GM19455 (cell line): Measurements from ENCODE around the gene ARHGEF1.
A peak's percentile ranks its signal among the peaks of the same experiment; 100 is the strongest.

ENCODE experiments used
- ATAC-seq: cut with Tn5 transposase; IDR thresholded peaks from one replicate; pipeline ENCODE4 v1.9.1; 2021; ENCODE audit not compliant: unreplicated experiment

The ARHGEF1 gene, protein sequence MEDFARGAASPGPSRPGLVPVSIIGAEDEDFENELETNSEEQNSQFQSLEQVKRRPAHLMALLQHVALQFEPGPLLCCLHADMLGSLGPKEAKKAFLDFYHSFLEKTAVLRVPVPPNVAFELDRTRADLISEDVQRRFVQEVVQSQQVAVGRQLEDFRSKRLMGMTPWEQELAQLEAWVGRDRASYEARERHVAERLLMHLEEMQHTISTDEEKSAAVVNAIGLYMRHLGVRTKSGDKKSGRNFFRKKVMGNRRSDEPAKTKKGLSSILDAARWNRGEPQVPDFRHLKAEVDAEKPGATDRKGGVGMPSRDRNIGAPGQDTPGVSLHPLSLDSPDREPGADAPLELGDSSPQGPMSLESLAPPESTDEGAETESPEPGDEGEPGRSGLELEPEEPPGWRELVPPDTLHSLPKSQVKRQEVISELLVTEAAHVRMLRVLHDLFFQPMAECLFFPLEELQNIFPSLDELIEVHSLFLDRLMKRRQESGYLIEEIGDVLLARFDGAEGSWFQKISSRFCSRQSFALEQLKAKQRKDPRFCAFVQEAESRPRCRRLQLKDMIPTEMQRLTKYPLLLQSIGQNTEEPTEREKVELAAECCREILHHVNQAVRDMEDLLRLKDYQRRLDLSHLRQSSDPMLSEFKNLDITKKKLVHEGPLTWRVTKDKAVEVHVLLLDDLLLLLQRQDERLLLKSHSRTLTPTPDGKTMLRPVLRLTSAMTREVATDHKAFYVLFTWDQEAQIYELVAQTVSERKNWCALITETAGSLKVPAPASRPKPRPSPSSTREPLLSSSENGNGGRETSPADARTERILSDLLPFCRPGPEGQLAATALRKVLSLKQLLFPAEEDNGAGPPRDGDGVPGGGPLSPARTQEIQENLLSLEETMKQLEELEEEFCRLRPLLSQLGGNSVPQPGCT

DNA sequence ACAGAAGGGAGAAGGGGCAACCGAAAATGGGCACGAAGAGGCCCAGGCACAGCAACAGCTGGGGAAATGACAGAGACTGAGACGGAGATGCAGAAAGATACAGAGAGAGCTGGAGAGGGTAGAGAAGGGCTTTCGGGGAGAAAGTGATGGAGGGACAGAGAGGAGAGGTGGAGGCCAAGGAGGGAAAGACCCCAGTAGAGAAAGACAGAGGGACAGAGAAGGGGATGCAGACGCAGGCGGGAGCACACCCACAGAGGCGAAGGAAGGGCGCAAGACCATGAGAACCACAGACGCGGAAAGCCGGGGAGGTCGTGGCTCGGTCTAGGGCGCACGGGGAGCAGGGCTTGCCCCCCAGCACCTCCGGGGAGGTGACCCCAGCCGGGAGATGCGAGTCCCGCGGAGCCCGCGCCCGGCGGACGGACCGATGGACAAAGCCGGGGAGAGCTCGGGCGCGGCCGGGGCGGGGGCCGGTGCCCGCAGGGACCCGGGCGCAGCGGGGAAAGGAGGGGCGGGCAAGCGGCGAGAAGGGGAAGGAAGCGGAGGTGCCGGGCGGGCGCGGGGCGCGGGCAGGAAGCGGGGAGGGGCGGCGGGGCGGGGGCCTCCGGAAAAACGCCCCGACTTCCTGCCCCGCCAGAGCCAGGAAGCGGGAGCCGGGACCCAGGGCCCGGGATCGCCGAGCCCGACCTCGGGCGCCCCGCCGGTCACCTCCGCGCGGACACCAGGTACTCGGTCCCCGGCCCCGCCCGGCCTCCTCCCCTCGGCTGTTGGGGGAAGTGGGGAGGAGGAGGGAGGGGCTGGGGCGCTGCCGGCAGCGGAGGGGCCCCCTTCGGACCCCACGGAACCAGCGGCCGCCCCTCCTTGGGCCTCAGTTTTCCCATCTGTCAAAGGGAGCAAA is at the start of gene ARHGEF1:
Gene ARHGEF1 (plus strand): TSS at position 617 of the 895 bp plus-strand sequence. CDS start 4,899 bp downstream, outside the sequence.
- ATAC-seq: no peak

DNA sequence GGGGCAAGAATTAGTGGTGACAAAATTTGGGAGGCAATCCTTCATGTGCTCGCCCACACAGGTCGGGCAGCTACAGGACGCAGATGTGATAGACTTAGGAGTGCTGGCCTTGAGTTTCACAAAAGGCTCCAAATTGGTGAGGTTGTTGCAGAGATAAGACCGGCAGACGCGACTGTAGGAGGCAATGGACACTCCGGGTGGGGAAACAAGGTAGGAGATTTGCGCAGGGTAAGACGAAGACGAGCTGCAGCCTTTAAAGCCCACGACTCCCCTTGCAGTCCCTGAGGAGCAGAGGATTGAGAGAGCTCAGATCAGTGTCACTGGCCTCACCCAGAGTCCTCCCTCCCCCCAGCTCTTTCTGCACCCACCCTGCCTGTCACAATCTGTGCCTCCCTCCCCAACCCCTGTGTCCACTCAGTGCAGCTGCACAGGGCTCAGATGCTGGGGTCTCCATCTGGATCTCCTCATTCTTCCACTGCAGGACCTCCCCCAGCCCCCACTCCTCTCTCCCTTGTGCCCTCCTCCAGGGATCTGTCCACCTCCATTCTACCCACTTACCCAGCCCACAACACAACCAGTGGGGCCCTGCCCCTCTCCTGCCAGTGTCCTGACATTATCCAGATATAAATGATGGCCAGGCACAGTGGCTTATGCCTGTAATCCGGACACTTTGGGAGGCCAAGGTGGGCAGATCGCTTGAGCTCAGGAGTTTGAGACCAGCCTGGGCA is 44.8 kb upstream of the ARHGEF1 start:
- no peak for ATAC-seq

DNA sequence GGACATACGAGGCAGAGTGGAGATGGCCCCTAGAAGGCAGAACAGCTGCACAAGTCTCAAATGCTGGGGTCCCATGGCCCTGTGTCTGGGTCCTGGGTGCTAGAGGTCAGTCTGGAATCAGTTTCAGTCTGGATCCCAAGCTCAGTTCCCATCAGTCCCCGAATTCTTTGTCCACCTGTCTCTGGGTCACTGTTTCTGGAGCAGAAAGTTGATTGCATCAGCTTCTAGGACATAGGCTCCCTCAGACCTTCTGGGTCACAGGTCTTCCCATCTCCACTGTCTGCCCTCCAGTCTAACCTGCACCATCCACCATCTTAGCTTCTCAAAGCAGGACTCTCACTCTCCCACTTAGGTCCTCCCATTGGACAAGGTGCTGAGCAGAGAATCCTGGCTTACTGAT is 43.8 kb upstream of the ARHGEF1 start:
- no peak for ATAC-seq

DNA sequence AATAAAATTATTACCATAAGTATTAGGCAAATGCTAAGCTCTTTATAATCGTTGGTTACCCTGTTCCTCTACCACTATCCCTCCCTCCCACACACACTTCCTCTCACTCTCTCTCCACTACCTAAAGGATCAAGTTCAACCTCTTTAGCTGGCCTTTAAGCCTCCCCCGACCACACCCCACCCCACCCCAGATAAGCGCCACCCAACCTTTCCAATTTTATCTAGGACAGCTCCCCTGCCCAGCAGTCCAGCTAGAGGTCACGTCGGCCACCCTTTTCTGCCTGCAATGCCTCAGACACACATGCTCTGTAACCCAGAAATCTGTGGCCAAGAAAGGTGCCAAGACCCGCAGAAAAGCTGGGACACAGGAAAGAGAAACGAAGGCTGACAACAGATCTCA is 39.6 kb upstream of the ARHGEF1 start:
- no peak for ATAC-seq

DNA sequence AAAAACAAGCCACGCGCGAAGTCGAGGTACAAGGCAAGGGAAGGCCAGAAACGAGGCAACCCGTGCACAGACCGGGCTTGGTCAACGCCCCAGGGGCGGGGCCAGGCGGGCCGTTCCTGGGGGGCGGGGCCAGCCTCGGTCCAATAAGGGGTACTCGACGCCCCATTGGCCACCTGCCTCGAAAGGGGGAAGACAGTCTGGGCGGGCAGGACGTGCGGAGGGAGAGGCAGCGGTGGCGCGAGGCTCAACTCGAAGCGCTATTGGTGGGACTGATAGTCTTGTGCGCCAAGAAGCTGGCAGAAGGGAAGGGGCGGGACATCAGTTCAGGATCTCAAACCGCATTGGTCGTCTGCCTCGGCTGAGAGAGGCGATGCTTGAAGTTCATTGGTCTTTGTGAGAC is 38.4 kb upstream of the ARHGEF1 start, which contains the start of gene LYPD4:
Gene LYPD4 (minus strand): TSS at position 83 of the 400 bp plus-strand sequence. CDS start 5,398 bp downstream, outside the sequence.
- no peak for ATAC-seq

DNA sequence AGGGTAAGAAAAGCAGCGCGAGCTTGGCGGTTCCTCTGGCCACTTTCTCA is 38.2 kb upstream of the ARHGEF1 start, which contains the start of gene DMRTC2:
Gene DMRTC2 (plus strand): TSS at position 42 of the 50 bp plus-strand sequence. CDS start 2,387 bp downstream, outside the sequence.
- no peak for ATAC-seq

DNA sequence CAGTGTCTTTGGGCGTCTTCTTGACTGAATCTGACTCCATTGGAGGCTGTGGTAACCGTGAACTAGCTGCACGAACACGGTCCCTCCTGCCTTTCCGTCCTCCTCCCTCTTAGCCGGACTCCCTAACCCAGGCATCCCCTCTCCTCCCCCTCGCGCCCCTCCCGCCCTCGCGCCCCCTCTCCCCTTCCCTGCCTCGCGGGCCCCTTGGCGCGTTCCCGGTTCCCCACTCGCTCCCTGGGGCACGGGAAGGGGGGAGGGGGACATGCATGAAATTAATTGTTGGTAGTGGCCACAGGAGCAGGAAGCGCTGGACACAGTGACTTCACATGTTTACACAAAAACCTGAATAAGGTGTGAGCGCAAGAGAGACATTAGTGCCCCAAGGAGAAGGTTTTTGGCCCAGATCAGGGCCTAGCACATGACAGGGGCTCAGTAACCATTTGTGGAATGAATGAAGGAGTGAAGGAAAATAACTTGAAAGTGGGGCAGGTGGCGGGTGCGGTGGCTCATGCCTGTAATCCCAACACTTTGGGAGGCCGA is 37.9 kb upstream of the ARHGEF1 start:
- no peak for ATAC-seq

DNA sequence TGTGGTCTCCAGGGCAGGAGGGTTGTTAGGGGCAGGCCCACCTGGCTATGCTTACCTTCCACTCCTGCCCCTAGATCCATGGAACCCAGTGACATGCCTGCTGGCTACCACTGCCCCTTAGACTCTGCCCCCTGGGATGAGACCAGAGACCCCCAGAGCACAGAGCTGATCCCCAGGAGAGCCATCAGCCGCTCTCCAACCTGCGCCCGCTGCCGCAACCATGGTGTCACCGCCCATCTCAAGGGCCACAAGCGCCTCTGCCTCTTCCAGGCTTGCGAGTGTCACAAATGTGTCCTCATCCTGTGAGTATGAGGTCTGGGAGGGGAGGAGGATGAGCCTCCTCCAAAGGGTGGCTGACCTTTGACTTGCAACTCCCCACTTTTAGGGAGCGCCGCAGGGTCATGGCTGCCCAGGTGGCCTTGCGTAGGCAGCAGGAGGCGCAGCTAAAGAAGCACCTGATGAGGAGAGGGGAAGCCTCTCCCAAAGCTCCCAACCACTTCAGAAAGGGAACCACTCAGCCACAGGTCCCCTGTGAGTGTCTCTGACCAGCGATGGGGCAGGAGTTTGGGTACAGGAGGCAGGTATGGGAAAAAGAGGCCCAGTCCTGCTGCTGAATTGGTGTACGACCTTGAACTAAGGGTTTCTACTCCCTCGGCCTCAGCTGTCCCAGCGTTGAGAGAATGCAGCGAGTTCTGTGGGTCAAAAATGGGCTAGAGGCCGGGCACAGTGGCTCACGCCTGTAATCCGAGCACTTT is 35.5 kb upstream of the ARHGEF1 start:
- ATAC-seq: no peak

DNA sequence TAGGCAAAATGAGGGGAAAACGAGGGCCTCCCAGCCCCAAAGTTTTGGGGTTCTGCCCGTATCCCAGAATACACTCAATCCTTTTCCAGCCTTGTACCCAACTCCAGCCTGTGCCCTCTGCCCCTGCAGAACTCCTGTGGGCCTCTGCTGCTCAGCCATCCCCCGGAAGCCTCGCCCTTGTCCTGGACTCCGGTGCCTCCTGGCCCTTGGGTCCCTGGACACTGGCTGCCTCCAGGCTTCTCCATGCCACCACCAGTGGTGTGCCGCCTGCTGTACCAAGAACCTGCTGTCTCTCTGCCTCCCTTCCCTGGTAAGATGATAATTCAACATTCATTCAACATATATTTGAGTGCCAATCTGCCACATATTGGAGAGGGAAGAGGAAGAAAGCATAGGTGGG is 34.3 kb upstream of the ARHGEF1 start:
- ATAC-seq: no peak

DNA sequence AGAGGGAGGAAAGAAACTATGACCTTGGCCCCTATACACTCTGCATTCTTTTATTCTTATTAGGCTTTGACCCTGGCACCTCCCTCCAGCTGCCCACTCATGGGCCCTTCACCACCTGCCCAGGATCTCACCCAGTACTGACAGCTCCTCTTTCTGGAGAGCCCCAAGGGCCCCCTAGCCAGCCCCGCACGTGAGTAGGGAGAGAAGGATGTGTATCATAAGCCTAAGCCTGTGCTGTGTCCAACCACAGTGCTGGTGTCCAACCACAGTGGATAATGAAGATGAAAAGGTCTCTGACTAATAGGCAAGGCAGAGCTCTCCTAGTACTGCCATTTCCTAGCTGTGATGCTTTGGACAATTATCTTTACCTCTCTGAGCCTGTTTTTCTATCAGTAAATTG is 33.9 kb upstream of the ARHGEF1 start:
- ATAC-seq: no peak

DNA sequence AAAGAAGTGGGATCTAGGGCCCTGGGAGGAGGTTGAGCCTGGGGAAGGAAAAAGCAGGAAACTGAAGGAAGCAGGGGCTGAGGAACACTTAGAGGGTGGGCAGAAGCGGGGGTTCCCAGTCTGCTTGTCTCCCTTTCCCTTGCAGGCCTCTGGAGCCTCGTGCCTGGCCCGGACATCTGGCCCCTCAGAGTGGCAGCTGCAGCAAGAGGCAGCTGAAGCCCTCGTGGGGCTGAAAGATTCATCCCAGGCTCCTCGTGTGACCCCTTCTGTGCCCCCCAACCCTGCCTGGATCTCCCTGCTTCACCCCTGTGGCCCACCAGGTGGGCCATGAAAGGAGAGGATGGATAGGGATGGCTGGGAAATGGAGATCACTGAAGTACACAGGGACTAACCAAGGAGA is 32.6 kb upstream of the ARHGEF1 start:
- no peak for ATAC-seq

DNA sequence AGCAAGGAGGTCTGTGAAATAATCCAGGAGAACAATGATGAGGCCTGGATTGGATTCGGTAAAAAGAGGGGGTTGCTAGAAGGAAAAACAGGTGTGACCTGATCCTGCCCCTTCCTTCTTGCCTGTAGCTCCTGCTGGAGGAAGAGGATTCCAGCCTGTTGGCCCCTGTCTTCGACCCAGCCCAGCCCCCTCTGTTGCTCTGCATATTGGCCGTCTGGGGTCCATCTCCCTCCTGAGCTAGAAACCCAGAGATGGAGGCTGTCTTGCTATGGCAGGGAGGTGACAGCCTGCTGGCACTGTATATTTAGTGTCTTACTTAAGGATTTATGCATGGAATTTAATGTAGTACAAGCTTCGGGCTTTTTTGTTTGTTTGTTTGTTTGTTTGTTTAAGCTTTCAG is 31.5 kb upstream of the ARHGEF1 start:
- no peak for ATAC-seq

DNA sequence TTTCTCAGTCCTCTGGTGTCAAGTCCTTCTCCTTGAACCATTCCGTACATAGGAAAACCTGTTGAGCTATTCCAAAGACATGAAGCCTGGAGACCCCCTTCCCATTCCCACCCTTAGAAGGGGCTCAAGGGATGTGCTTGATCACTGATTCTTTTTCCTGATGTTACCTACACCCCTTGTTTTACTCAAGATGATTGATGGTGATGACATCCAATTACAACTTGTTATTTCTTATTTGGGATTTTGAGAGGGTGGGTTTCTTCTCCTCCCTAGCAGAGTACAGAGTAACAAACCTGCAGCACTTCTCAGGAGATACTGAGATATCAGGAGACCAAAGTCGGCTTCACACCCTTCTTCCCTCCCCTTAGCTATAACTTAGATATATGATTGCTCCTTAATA is 29.6 kb upstream of the ARHGEF1 start:
- no peak for ATAC-seq

DNA sequence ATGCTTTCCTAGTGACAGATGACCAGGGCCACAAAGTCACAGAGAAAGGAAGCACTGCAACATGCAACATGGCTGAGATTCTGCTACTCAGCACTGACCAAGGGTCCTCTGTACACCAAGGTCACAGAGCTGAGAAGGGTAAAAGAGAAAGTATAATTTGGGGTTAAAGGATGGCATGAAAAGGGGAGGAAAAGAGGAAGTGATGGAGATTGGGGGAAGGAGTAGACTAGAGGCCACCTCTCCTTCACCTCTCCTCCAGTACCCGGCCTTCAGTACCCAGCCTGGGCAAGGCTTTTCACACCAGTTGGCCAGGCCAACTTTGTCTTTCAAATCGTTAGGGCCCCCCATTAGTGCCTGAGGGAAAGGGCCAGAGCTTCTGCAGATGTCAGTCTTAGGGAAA is 29.2 kb upstream of the ARHGEF1 start:
- no peak for ATAC-seq

DNA sequence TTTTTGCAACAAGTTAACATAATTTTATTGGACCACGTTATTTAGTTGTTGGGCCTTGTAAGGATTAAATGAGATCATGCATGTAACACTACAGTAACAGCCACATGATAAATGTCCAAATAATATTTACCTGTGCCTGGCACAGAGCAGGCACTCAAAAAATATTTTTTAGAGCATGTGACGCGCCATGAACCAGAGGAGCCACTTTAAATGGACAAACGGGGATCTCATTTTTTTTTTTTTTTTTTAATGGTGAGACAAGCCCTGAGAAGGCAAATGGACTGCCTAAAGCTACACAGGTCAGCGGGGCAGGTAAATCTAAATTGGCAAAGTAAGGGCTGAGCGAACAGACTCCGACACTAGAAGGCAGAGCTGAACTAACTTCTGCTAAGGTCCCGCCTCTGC is 23.8 kb upstream of the ARHGEF1 start:
- no peak for ATAC-seq

DNA sequence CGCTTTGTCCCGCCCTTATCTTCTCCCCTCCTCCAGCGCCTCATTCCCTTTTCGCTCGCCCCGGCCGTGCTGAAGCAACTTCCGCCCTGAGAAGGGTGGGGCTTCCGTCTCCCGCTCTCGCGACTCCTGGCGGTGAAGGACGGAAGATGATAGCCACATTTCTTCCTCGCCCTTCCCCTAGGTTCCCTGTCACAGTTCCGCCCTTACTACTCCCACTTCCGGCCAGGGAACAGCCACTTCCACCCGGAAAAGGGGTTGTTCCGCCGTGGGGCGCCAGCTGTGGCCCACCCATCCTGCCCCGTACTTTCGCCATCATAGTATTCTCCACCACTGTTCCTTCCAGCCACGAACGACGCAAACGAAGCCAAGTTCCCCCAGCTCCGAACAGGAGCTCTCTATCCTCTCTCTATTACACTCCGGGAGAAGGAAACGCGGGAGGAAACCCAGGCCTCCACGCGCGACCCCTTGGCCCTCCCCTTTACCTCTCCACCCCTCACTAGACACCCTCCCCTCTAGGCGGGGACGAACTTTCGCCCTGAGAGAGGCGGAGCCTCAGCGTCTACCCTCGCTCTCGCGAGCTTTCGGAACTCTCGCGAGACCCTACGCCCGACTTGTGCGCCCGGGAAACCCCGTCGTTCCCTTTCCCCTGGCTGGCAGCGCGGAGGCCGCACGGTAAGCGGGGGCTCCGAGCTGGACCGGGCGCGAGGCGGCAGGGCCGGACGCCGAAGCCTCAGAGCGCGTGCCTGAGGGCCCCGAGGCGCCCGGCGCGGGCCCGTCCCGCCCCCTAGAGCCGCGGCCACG is 23.2 kb upstream of the ARHGEF1 start, which contains the start of gene RPS19:
Gene RPS19 (plus strand): TSS at position 638 of the 801 bp plus-strand sequence. CDS start 520 bp downstream, outside the sequence.
- peak; percentile 76 for ATAC-seq

DNA sequence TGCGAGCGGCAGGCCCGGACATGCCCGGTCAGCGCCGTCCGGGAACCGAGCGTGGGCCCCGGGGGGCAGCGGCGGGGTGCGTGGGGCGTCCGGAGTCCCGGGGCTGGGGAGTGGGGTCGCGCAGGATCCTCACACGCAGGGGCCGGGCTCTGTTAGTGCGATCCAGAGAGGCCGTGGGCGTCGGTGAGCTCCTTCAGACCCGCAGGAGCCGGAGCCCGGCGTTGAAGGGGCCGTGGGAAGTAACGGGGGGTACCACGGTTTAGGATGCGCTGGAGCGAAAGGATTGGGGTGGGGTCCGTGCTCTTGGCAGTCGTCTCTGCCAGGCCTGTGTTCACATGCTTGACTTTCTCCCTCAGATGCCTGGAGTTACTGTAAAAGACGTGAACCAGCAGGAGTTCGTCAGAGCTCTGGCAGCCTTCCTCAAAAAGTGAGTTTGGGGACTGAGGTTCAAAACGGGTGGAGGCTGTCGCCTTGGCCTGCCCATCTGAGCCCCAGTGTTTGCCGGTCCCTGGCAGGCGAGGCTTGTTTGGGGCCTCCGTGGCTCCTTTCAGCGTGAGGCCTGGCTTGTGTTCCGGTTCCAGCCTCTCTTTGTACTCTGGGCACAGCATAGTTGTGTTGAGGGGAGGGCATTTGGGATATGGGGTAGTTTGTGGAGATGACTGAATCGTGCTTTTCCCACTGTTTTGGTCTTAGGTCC is 22.4 kb upstream of the ARHGEF1 start:
- no peak for ATAC-seq

DNA sequence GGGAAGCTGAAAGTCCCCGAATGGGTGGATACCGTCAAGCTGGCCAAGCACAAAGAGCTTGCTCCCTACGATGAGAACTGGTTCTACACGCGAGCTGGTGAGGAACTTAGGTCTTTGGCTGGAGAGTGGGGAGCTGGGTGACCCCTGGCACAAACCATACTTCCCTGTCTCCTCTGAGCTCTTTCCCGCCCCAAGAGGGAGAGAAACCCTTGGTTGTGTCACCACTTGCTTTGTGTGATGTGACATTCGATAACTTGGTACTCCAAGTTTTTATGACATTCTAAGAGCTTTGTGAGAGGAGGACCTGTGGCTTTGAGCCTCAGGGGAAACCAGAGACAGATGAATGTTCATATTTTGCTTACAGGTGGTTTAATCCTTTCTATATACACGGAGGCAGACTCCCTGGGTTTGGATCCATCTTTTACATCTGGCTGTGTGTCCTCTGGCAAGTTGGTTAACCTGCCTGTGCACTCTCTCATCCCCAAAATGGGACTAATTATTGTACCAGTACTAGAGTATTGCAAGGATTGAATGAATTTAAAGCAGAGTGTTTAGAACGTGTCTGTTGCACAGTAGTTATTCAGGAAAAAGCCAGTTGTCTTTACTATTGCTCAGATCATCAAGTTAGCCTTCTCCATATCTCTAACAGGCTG is 21.7 kb upstream of the ARHGEF1 start:
- ATAC-seq: no peak
